Measurements from ENCODE around the gene STRIT1. TPM values are rescaled to one million over a fixed set of nuclear protein-coding genes. Genes with fewer than 3 reads are reported as not detected.

STRIT1 gene
- polyA plus RNA-seq, 3 donors: not detected

- H3K4me1 ChIP-seq (ENCODE audit: control insufficient read depth in 1 of 2, insufficient read depth in 2 of 2, low read length in 2 of 2): no peaks in the 10 kb centered on the region
- no peak for TF ChIP-seq CTCF (IDR thresholded peaks at IDR 0.05)
- no peaks in the 10 kb centered on the region for H3K9me3 Mint-ChIP-seq
- no peaks in the 10 kb centered on the region for H3K79me2 ChIP-seq (ENCODE audit: insufficient read depth, low read length)
- H3K36me3 Mint-ChIP-seq: no peaks in the 10 kb centered on the region
- no peak overlapping the region for H3K4me3 Mint-ChIP-seq
- no peak overlapping the region for H3K4me3 ChIP-seq (replicated peaks in 1 of 3; ENCODE audit: low read depth in 2 of 3, low read length in 3 of 3)
- H3K27ac ChIP-seq (ENCODE audit: low read depth in 1 of 2, low read length in 2 of 2): no peak overlapping the region
- H3K4me1 Mint-ChIP-seq: peaks cover 13% of the 10 kb centered on the region
- no peaks in the 10 kb centered on the region for H3K9me3 ChIP-seq (replicated peaks in 1 of 2; ENCODE audit: control insufficient read depth in 1 of 2, insufficient read depth in 1 of 2, low read length in 2 of 2)
- H3K27ac Mint-ChIP-seq: no peak overlapping the region
- H4K20me1 ChIP-seq (ENCODE audit: insufficient read depth, low read length): no peaks in the 10 kb centered on the region
- no peaks in the 10 kb centered on the region for H3K36me3 ChIP-seq (replicated peaks in 1 of 2; ENCODE audit: control insufficient read depth in 1 of 2, insufficient read depth in 2 of 2, low read length in 2 of 2)
- no peaks in the 10 kb centered on the region for H3K27me3 Mint-ChIP-seq (ENCODE audit: low read depth in 3 of 3)
- H2AFZ ChIP-seq (ENCODE audit: insufficient read depth, low read depth, low read length, poor library complexity, severe bottlenecking): no peak overlapping the region
- 100% methylated on average over 1 of the region's 4 CpGs for WGBS (ENCODE audit: insufficient coverage)
- H3K4me2 ChIP-seq (replicated peaks; ENCODE audit: extremely low read depth, low read length, poor library complexity, severe bottlenecking): no peak overlapping the region
- no peak for DNase-seq
- H3K27me3 ChIP-seq (ENCODE audit: control insufficient read depth in 2 of 2, insufficient read depth in 2 of 2, low read length in 2 of 2): no peaks in the 10 kb centered on the region
- H3K9ac ChIP-seq (ENCODE audit: insufficient read depth, low read length, poor library complexity, severe bottlenecking): no peak overlapping the region
- intact Hi-C loops (cut with micrococcal nuclease): no loop called here
These were observed 39.2 kb upstream of the STRIT1 start for GRCh38 chr3:155332716-155333115.

DNA sequence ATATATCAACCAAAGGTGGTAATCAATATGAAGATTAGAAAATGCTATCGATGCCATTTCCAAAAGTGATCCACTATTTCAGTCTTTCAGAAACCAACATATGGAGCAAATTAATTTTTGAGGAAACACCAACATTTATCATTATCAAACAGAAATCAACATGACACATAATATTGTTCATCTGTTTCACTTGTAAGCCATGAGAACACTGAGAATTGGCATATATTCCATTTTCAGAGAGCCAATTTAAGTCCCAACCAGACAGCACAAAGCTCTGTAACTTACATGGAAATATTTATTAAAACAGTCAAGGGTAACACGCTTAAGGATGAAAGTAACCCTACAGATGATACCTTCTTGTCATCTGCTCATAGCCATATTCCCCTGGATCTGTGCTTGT, 37.6 kb upstream of the STRIT1 start:
- H3K9me3 ChIP-seq (replicated peaks in 1 of 2; ENCODE audit: control insufficient read depth in 1 of 2, insufficient read depth in 1 of 2, low read length in 2 of 2): no peaks in the 10 kb centered on the region
- H3K27me3 ChIP-seq (ENCODE audit: control insufficient read depth in 2 of 2, insufficient read depth in 2 of 2, low read length in 2 of 2): no peaks in the 10 kb centered on the region
- no peak for TF ChIP-seq CTCF (IDR thresholded peaks at IDR 0.05)
- peaks cover 0 to 4% (median 2%) of the 10 kb centered on the region in 3 donors for H3K27me3 Mint-ChIP-seq (ENCODE audit: low read depth in 3 of 3)
- no peaks in the 10 kb centered on the region for H3K4me1 ChIP-seq (ENCODE audit: control insufficient read depth in 1 of 2, insufficient read depth in 2 of 2, low read length in 2 of 2)
- DNase-seq: no peak
- no peaks in the 10 kb centered on the region for H3K79me2 ChIP-seq (ENCODE audit: insufficient read depth, low read length)
- no peaks in the 10 kb centered on the region for H3K36me3 Mint-ChIP-seq
- H3K4me1 Mint-ChIP-seq: peaks cover 19% of the 10 kb centered on the region
- H3K4me2 ChIP-seq (replicated peaks; ENCODE audit: extremely low read depth, low read length, poor library complexity, severe bottlenecking): no peak overlapping the region
- no peak overlapping the region for H3K4me3 Mint-ChIP-seq
- no peak overlapping the region for H3K27ac Mint-ChIP-seq
- H3K36me3 ChIP-seq (replicated peaks in 1 of 2; ENCODE audit: control insufficient read depth in 1 of 2, insufficient read depth in 2 of 2, low read length in 2 of 2): no peaks in the 10 kb centered on the region
- no peaks in the 10 kb centered on the region for H4K20me1 ChIP-seq (ENCODE audit: insufficient read depth, low read length)
- intact Hi-C loops (cut with micrococcal nuclease): no loop called here
- H3K27ac ChIP-seq (ENCODE audit: low read depth in 1 of 2, low read length in 2 of 2): no peak overlapping the region
- H3K9ac ChIP-seq (ENCODE audit: insufficient read depth, low read length, poor library complexity, severe bottlenecking): no peak overlapping the region
- H3K4me3 ChIP-seq (replicated peaks in 1 of 3; ENCODE audit: low read depth in 2 of 3, low read length in 3 of 3): no peak overlapping the region
- WGBS (ENCODE audit: insufficient coverage): no CpG with 5 or more reads among the region's 2 CpGs
- peaks cover 0 to 5% (median 0%) of the 10 kb centered on the region in 7 donors for H3K9me3 Mint-ChIP-seq
- H2AFZ ChIP-seq (ENCODE audit: insufficient read depth, low read depth, low read length, poor library complexity, severe bottlenecking): no peak overlapping the region

Measured in CD14-positive monocyte (primary cell).